ENCODE measurements around the gene VCL. TPM values are rescaled to one million over a fixed set of nuclear protein-coding genes. Genes with fewer than 3 reads are reported as not detected.

The VCL gene
- total RNA-seq, 1 experiment from 2014 or later, result 291 TPM

GRCh38 chr10:73991884-73992245 lies 6.1 kb upstream of the VCL start:
- Histone ChIP-seq H3K18ac (ENCODE audit: insufficient read length, low read depth, low read length) (no peak overlapping the region), H3T11ph (ENCODE audit: low read length) (no peak overlapping the region), H3K9me3 (ENCODE audit: control insufficient read depth, low read depth, low read length) (no peaks in the 10 kb centered on the region), H3K79me2 (ENCODE audit: insufficient read depth, low read length) (no peaks in the 10 kb centered on the region), H4K8ac (replicated peaks; ENCODE audit: insufficient read length, low read depth, low read length) (no peak overlapping the region), H3K4ac (ENCODE audit: low read depth, low read length) (no peak overlapping the region), H3K27ac (ENCODE audit: insufficient read length, low read depth, low read length) (no peak overlapping the region), H4K5ac (ENCODE audit: insufficient read length, low read depth, low read length) (no peak overlapping the region), H3K27me3 (ENCODE audit: insufficient read depth, low read length) (no peaks in the 10 kb centered on the region), H4K91ac (ENCODE audit: insufficient read length, low read depth, low read length) (no peak overlapping the region), H2BK15ac (ENCODE audit: low read depth, low read length) (no peak overlapping the region), H3K23me2 (ENCODE audit: insufficient read length, low read depth, low read length, poor library complexity, severe bottlenecking) (no peaks in the 10 kb centered on the region), H3K4me2 (ENCODE audit: insufficient read depth, insufficient read length, low read length) (no peak overlapping the region), H3K79me1 (ENCODE audit: insufficient read depth, low read depth, low read length, poor library complexity, severe bottlenecking) (no peaks in the 10 kb centered on the region), H4K20me1 (ENCODE audit: control insufficient read depth, insufficient read depth, insufficient read length) (no peaks in the 10 kb centered on the region), H3K56ac (ENCODE audit: insufficient read length, low read depth, low read length) (no peak overlapping the region), H2AK5ac (ENCODE audit: insufficient read length, low read length) (no peak overlapping the region), H2BK12ac (ENCODE audit: insufficient read length, low read depth, low read length) (no peak overlapping the region), H3K9ac (ENCODE audit: extremely low read depth, insufficient read length, low read length) (no peak overlapping the region), H2BK120ac (ENCODE audit: low read depth, low read length, poor library complexity, severe bottlenecking) (no peak overlapping the region), H3K23ac (ENCODE audit: insufficient read length, low read depth, low read length) (no peak overlapping the region), H3K4me1 (ENCODE audit: insufficient read depth, low read length) (no peaks in the 10 kb centered on the region), H2BK20ac (ENCODE audit: low read depth, low read length, poor library complexity, severe bottlenecking) (no peak overlapping the region), H2BK5ac (ENCODE audit: insufficient read length, low read length) (no peak overlapping the region), H3K14ac (ENCODE audit: insufficient read depth, low read length) (no peak overlapping the region), H2AFZ (ENCODE audit: low read length) (no peak overlapping the region)
- no peak for DNase-seq
- no peak for TF ChIP-seq CTCF (conservative IDR thresholded peaks at IDR 0.05)
- Mint-ChIP-seq H3K27ac (no peak overlapping the region), H3K4me1 (peaks cover 7 to 9% of the 10 kb centered on the region in 2 experiments; a peak in 3 of 4 replicates), H3K9me3 (no peaks in the 10 kb centered on the region), H3K4me3 (no peak overlapping the region), H3K27me3 (ENCODE audit: low read depth) (no peaks in the 10 kb centered on the region; the same call in 1 of the 2 replicates), H3K36me3 (ENCODE audit: insufficient read depth in 1 of 3, low read depth in 3 of 3) (no peaks in the 10 kb centered on the region)
- WGBS (ENCODE audit: extremely low coverage, insufficient read length, low lambda C conversion rate), result 100% methylated on average over 1 of the region's 6 CpGs

Data from H9 (cell line).